Keratinocyte (primary cell): ENCODE data around the gene IKBIP.

Source experiments
- CTCF ChIP-seq, 3 experiments: IDR thresholded peaks in 1 of 3; conservative IDR thresholded peaks in 1 of 3; optimal IDR thresholded peaks in 1 of 3; 2 replicates in 2 of 3; 3 replicates in 1 of 3; pipeline versions ENCODE3 to v1.5.1; 2011; ENCODE audit warnings: low read length in 3 of 3, mild to moderate bottlenecking in 3 of 3, moderate library complexity in 2 of 3, control low read depth in 1 of 3, inconsistent platforms in 1 of 3; ENCODE audit not compliant: insufficient read depth in 2 of 3; ENCODE audit errors: extremely low read depth in 1 of 3
- EZH2 ChIP-seq: IDR thresholded peaks from one replicate; pipeline ENCODE4 v1.6.1; 2012; ENCODE audit warnings: inconsistent platforms, mild to moderate bottlenecking, low read length, moderate library complexity

GRCh38 chr12:98644712-98645571 lies at the start of gene IKBIP, which contains the start of gene APAF1:
- TF ChIP-seq CTCF (optimal IDR thresholded peaks at IDR 0.05 in 1 of 3, IDR thresholded peaks at IDR 0.05 in 1 of 3, conservative IDR thresholded peaks at IDR 0.05 in 1 of 3; ENCODE audit: extremely low read depth in 1 of 3, insufficient read depth in 2 of 3, low read length in 3 of 3) (no peak), EZH2 (no peak)
